GM12891 (cell line): ENCODE data around the gene CISD3.

Experiments
- POLR2A ChIP-seq: IDR thresholded peaks from 2 replicates; pipeline ENCODE4 v1.6.1; 2011; ENCODE audit warnings: low read depth, low read length, control low read depth
- POLR2AphosphoS5 ChIP-seq: IDR thresholded peaks from 2 replicates; pipeline ENCODE4 v1.6.1; 2011; ENCODE audit warnings: low read depth, low read length, control low read depth
- POU2F2 ChIP-seq: IDR thresholded peaks from 2 replicates; pipeline ENCODE4 v1.6.1; 2011; ENCODE audit warnings: low read depth, mild to moderate bottlenecking, control low read depth, low read length, moderate library complexity
- TAF1 ChIP-seq: IDR thresholded peaks from 2 replicates; pipeline ENCODE4 v1.6.1; 2011; ENCODE audit warnings: low read depth, low read length, control low read depth

DNA sequence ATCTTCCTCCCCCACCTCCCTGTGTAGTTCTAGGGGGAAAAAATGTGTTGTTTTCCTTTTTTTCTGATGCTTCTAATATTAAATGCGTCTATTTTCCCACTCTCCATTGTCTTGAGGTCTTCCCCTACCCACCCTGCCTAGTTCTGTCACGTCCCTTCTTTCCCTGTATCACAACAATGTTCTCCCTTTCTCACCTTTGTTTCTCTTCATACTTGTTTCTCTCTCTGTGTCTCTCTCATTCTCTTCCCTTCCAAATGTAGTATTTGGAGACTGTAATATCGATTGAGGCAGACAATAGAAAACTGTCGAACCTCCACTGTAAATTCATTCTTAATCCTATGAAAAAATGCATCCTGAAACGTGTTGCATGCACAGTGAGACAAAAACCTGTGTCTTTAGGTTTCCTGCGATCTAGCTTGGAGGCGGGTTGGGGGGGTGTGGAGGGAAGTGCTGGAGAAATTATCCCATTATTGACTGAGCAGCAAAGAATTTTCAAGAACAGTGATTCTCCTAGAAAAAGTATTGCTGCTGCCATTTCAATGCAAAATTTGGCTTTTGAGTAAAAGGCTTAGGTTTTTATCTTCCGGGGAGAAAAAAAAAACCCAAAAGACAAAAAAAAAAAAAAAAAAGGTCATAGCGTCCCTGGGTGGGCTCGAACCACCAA, 21.1 kb downstream of the CISD3 start:
- TF ChIP-seq POLR2AphosphoS5 (no peak), POLR2A (no peak), POU2F2 (no peak), TAF1 (no peak)
